ENCODE measurements around the gene NEURL1.

Gene NEURL1

DNA sequence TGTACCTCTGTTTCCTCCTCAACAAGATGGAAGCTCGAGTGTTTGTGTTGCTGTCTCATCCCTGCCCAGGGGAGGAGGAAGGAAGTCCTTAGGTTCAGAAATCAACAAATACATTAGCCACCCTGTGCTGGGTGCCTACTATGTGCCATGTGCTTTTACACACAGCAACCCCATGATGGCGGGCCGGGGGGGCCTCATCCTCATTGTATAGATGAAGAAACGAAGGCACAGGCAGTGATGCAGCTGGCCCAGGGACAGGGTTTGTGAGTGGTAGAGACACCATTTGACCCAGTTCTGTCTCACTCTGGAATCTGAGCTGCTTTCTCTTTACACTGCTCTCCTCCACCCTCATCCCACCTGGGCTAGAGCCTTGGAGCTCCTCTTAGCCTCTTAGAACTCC is 39.5 kb upstream of the NEURL1 start:
- no peak for TF ChIP-seq GATA3 (IDR thresholded peaks at IDR 0.05; ENCODE audit: low read depth, low read length)
- TF ChIP-seq GATA2 (IDR thresholded peaks at IDR 0.05; ENCODE audit: low read depth, low read length): no peak

DNA sequence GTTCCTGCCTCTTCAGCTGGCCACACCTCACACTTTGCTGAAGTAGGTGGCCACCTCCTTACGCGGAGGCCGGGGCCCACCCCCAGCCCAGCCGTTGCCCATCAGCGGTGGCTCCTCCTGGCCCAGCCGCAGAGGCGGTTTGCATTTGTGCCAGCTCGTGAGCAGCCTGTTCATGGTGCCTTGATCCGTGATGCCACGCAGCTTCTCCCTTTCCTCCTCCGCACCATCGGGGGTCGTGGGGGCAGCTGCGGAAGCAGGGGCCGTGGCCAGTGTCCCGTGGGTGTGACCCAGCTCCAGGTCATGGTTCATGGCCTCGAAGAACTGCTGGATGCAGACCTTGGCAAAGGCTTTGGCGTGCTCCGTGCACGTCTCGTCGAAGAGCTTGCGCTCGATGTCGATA is 38.3 kb upstream of the NEURL1 start:
- TF ChIP-seq GATA2 (IDR thresholded peaks at IDR 0.05; ENCODE audit: low read depth, low read length): no peak
- TF ChIP-seq GATA3 (IDR thresholded peaks at IDR 0.05; ENCODE audit: low read depth, low read length): no peak

DNA sequence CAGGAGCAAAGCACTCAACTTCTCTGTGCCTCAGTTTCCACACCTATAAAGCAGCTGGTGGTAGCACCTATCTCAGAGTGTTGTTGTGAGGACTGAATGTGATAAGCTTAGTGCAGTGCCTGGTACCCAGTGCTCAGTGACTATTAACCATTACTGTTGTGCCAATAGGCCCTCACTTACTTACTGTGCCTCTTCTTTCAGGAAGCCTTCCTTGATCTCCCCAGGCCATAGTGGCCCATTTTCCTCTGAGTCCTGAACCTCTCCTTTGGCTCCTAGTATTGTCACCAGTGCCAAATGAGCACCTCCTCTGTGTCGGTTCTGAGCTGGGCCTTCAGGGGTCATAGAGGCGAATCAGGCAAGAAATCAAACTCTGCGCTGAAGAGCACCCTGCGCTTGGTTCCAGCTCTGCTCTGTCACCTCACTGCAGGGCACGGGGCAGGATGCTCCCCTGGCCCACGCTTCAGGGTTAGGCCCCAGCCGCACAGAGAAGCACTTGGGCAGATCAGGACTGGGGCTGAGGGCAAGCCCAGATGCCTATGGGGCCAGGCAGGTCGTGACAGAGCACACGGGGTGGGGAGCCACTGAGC is 37.3 kb upstream of the NEURL1 start:
- TF ChIP-seq GATA3 (IDR thresholded peaks at IDR 0.05; ENCODE audit: low read depth, low read length) (no peak), GATA2 (IDR thresholded peaks at IDR 0.05; ENCODE audit: low read depth, low read length) (no peak)

DNA sequence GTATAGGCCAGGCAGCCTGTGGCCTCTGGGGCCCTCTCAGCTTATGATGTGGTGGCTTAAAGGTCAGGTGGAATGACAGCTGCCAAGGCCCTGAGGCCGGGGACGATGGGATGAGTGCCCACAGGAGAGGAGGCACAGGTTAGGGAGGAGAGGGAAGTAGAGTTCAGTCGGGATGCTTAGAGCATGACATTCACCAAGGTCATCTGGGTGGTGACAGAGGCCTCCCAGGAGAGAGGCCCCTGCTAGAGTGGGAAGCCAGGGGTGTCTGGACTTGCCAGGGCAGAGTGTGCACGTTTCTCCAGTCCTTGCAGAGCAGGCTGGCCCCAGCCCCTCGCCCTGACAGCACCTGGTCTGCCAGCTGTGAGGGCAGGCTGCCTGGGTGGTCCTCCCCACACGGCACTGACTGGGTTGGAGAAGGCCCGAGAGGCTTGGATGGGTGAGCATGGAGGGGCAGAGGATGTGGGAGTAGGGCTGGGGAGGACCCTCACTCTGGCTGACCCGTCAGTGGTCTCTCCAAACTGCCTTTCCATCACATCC is 36.3 kb upstream of the NEURL1 start:
- TF ChIP-seq GATA3 (IDR thresholded peaks at IDR 0.05; ENCODE audit: low read depth, low read length): no peak
- TF ChIP-seq GATA2 (IDR thresholded peaks at IDR 0.05; ENCODE audit: low read depth, low read length): no peak

DNA sequence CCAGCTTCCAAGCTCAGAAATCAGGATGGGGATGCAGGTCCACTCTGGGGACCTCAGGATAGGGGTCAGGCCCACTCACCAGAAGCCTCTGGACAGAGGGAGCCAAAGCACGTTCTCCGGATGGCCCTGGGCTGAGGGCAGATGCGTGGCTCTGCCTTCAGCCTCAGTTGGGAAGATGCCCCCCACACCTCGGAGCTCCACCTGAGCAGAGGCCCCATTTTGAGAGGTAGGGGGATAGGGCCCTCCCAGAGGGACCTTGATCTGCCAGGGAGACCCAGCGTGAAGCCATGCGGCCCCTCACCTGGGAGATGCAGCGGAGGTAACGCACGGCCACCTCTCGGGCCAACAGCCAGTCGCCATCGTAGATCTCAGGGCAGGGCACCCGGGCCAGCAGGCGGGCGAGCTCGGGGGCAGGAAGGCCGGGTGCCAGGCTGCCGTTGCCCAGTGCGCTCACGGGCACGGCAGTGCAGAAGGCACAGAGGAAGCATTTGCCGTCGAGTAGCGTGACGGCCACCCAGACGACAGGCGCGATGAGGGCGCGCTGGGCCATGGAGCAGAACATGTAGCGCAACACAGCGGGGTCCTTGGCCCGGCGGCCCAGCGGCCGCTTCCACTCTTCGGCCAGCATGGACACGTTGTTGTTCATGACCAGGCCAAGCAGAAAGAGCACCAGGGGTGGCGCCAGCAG is 35.5 kb upstream of the NEURL1 start:
- TF ChIP-seq GATA3 (IDR thresholded peaks at IDR 0.05; ENCODE audit: low read depth, low read length) (no peak), GATA2 (IDR thresholded peaks at IDR 0.05; ENCODE audit: low read depth, low read length) (no peak)

DNA sequence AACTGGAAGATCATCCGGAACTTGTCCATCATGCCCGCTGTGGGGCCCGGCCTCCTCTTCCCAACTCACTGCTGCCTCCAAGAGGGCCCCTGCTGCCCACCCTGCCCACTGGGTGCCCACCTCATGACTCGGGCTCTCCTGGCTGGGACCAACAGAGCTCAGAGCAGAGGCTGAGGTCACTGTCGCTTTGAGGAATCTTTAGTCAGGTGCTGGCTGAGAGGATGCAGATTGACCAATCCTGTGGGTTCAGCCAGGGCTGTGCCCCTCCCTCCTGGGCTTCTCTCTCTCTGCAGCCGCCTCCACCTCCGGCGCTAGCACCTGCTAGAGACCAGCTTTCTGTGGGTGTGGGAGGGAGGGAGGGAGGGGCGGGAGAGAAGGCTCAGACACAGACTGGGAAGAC is 34.8 kb upstream of the NEURL1 start, which contains the start of gene CALHM1:
CALHM1 (minus strand) TSS at position 181 of the 400 bp plus-strand sequence; CDS start at position 32, 149 bp downstream.
- TF ChIP-seq GATA3 (IDR thresholded peaks at IDR 0.05; ENCODE audit: low read depth, low read length): no peak
- no peak for TF ChIP-seq GATA2 (IDR thresholded peaks at IDR 0.05; ENCODE audit: low read depth, low read length)

DNA sequence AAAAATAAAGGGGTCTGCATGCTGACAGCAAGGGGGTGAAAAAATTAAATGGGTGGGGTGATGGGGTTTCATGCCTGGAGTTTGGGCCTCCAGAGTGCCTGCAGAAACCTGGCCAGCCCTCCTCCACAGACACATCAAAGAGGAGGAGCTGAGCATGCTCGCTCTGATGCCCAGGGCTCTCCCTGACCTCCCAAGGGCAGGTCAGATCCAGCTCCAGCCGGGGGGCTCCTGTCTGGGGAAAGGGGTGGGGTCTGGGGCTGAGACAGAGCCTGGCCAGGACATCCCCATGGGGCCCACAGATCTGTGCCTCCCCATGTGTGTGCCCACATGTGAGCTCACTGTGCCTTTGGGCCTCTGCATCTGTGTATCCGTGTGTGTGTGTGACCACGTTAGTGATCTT is 33.9 kb upstream of the NEURL1 start:
- no peak for TF ChIP-seq GATA2 (IDR thresholded peaks at IDR 0.05; ENCODE audit: low read depth, low read length)
- TF ChIP-seq GATA3 (IDR thresholded peaks at IDR 0.05; ENCODE audit: low read depth, low read length): no peak

DNA sequence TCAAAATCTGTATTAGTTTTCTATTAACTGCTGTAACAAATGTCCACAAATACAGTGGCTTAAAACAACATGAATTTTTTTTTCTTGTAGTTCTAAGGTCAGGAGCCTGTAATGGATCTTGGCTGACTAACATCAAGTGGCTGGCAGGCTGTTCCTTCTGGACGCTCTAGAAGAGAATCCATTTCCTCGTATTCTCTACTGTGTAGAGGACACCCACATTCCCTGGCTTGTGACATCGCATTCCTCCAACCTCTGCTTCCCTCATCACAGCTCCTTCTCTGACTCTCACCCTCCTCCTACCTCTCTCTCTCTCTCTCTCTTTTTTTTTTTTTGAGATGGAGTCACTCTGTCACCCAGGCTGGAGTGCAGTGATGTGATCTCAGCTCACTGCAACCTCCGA is 30.0 kb upstream of the NEURL1 start:
- TF ChIP-seq GATA3 (IDR thresholded peaks at IDR 0.05; ENCODE audit: low read depth, low read length): no peak
- TF ChIP-seq GATA2 (IDR thresholded peaks at IDR 0.05; ENCODE audit: low read depth, low read length): no peak

DNA sequence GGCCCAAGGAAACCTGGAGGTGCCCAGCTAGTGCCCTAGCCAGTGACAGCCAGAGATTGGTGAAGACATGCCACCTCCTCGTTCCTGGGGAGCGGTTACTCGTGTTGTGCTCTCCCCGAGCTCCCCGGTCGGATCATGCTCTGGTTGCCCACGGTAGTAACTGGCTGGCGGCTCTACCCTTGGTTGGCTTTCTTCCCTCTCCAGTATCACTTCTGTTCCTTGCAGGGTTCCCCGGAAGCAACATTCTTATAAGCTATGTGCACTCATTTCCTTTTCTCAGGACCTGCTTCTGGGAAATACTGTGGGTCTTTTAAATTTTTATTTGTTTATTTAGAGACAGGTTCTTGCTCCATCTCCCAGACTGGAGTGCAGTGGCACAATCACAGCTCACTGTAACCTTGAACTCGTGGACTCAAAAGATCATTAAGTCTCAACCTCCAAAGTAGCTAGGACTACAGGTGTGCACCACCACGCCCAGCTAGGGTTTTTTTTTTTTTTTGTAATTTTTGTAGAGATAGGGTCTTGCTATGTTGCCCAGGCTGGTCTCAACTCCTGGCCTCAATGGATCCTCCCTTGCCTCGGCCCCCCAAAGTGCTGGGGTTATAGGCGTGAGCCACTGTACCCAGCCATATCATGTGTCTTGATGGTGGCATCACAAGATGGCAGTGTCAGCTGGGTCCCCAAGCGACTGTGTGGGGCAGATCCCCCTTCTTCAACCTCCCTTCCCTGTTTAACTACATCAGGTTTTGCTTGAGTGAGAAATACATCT is 27.9 kb upstream of the NEURL1 start:
- TF ChIP-seq GATA2 (IDR thresholded peaks at IDR 0.05; ENCODE audit: low read depth, low read length): no peak
- no peak for TF ChIP-seq GATA3 (IDR thresholded peaks at IDR 0.05; ENCODE audit: low read depth, low read length)

DNA sequence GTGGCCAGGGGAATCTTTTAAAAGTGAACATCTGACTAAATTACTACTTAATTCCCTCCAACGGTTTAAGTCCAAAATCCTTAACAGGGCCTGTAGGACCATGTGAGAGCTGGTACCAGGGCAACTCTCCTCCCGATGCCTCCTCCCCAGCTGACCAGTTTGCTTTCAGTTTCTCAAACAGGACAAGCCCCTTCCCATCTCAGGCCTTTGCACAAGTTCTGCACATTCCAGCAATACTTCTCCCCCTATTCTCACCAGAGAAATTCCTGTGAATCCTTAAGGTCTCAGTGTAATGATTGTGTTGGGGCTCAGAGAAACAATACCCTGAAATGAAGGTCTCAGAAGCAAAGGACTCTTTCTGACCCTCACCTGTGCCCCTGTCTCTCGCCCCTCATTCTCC is 26.8 kb upstream of the NEURL1 start:
- no peak for TF ChIP-seq GATA2 (IDR thresholded peaks at IDR 0.05; ENCODE audit: low read depth, low read length)
- TF ChIP-seq GATA3 (IDR thresholded peaks at IDR 0.05; ENCODE audit: low read depth, low read length): no peak

DNA sequence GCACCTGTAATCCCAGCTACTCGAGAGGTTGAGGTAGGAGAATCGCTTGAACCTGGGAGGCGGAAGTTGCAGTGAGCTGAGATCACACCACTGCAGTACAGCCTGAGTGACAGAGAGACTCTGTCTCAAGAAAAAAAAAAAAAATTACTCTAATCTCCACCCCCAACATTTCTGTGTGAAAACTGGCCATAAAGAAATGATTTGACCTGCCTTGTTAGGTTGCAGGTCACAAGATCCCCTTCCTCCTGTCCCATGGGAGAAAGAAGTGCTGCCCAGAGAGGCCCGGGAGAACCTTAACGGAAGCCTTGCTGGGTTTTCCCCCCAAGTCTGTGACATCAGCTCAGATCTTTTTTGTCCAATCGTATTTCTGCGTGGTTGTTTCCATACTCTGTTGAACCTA is 26.1 kb upstream of the NEURL1 start:
- no peak for TF ChIP-seq GATA2 (IDR thresholded peaks at IDR 0.05; ENCODE audit: low read depth, low read length)
- TF ChIP-seq GATA3 (IDR thresholded peaks at IDR 0.05; ENCODE audit: low read depth, low read length): no peak

DNA sequence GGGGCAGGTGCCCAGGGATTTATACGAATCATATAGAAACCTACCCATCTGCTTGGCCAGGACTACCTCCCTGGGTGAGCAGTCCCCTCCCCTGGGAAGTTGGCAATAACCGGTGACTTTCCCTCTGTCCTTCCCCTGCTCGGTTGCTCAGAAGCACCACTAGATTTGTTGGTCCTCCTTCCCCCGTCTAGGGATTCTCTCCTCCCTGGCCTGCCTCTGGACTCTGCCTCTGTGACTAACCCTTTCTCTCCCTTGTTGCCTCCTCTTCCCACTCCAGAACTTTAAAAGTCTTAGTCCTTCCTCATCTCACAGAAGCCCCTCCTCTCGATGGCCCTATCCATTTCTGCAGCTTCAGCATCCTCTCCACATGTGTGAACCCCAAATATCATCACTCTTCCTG is 24.3 kb upstream of the NEURL1 start:
- TF ChIP-seq GATA2 (IDR thresholded peaks at IDR 0.05; ENCODE audit: low read depth, low read length) (no peak), GATA3 (IDR thresholded peaks at IDR 0.05; ENCODE audit: low read depth, low read length) (no peak)

DNA sequence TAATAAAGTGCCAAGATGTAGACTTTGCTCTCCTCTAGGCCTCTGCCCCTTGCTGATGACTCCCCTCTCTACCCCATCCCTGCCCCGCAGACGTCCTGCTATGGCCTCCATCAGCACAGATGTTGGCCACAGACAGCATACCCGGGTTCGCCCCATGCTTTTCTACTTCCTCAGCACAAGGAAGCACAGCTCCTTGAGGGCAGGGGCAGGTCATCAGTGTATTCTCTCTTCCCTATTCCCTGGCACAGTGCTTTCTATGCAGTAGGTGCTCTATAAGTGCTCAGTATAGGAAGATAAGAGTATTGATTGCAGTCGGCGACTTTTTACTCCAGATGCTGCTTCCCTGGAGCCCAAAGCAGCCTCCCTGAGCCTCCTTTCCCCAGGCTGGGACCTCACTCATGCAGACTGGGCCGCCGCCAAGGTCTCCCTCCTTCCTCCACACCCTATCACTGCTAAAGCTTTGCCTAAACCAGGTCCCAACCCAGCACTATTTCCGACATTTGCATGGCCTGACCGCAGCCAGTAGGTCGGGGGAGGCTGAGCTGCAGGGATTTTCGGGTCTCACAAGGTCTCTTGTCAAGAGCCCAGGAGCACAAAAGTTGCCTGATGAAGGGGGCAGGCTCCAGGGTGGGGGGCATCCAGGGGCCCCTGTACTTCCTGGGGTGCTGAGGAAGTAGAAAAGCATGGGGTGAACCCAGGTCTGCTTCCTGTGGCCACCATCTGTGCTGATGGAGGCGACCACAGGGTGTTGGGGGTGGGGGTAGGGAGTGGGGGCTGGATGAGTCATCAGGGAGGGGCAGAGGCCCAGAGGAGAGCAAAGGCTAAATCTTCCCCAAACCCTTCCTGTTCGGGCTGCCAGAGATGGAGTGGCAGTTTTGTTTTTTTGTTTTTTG is 22.5 kb upstream of the NEURL1 start:
- TF ChIP-seq GATA2 (IDR thresholded peaks at IDR 0.05; ENCODE audit: low read depth, low read length) (no peak), GATA3 (IDR thresholded peaks at IDR 0.05; ENCODE audit: low read depth, low read length) (no peak)

DNA sequence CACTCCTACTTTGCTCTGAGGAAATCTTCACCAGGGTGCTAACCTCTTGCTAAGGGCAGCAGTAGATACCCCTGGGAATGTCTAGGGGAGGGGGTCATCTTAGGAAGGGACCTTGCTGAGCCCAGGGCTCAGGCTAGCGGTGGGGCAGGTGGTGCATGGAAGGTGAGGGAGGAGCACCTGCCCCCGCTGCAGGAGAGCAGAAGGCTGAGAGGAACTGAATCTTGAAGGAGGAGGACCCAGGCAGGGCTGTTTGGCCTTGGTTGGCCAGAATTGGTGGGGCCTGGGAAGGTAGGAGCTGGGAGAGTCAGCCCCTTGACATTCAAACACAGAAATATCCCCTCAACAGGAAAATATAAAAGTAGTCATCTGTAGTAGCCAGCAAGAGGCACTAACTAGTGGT is 21.5 kb upstream of the NEURL1 start:
- TF ChIP-seq GATA2 (IDR thresholded peaks at IDR 0.05; ENCODE audit: low read depth, low read length) (no peak), GATA3 (IDR thresholded peaks at IDR 0.05; ENCODE audit: low read depth, low read length) (no peak)

Measured in SH-SY5Y (cell line).